ENCODE measurements around the gene ZNF618. TPM values are rescaled to one million over a fixed set of nuclear protein-coding genes. Genes with fewer than 3 reads are reported as not detected.

ZNF618 gene
- total and polyA plus RNA-seq, 2 experiments from 2014 or later = 12.1 to 22.1 TPM

- TF ChIP-seq NANOG (IDR thresholded peaks at IDR 0.05; ENCODE audit: borderline replicate concordance) (no peak), STAT1 (IDR thresholded peaks at IDR 0.05; ENCODE audit: unreplicated experiment) (no peak), POLR2AphosphoS5 (IDR thresholded peaks at IDR 0.05; ENCODE audit: low read depth) (no peak)
- TF ChIP-seq, protein P1, sequence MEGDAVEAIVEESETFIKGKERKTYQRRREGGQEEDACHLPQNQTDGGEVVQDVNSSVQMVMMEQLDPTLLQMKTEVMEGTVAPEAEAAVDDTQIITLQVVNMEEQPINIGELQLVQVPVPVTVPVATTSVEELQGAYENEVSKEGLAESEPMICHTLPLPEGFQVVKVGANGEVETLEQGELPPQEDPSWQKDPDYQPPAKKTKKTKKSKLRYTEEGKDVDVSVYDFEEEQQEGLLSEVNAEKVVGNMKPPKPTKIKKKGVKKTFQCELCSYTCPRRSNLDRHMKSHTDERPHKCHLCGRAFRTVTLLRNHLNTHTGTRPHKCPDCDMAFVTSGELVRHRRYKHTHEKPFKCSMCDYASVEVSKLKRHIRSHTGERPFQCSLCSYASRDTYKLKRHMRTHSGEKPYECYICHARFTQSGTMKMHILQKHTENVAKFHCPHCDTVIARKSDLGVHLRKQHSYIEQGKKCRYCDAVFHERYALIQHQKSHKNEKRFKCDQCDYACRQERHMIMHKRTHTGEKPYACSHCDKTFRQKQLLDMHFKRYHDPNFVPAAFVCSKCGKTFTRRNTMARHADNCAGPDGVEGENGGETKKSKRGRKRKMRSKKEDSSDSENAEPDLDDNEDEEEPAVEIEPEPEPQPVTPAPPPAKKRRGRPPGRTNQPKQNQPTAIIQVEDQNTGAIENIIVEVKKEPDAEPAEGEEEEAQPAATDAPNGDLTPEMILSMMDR (conservative IDR thresholded peaks at IDR 0.05; ENCODE audit: low read depth in 2 of 2) = no peak
- Histone ChIP-seq H3K4me1 (ENCODE audit: insufficient read depth) (peaks cover 24% of the 10 kb centered on the region), H3K36me3 (ENCODE audit: insufficient read depth) (no peaks in the 10 kb centered on the region), H3K9me2 (ENCODE audit: insufficient read depth) (no peaks in the 10 kb centered on the region; the same call in 1 of the 2 replicates), H3K27me3 (ENCODE audit: insufficient read depth) (no peaks in the 10 kb centered on the region), H3K4me2 (no peak overlapping the region), H3K4me3 (no peak overlapping the region), H2AFZ (no peak overlapping the region), H4K20me1 (replicated peaks; ENCODE audit: insufficient read depth) (no peaks in the 10 kb centered on the region; the same call in 1 of the 2 replicates), H3K79me2 (replicated peaks; ENCODE audit: insufficient read depth) (peaks cover 48% of the 10 kb centered on the region), H3K27ac (ENCODE audit: low read depth) (no peak overlapping the region), H3F3A (replicated peaks; ENCODE audit: low read depth) (no peaks in the 10 kb centered on the region)
- H3K27me3 Mint-ChIP-seq (ENCODE audit: insufficient read depth, low read depth, poor library complexity) = no peaks in the 10 kb centered on the region
- no peaks in the 10 kb centered on the region for H3K9me3 Mint-ChIP-seq
- no peak overlapping the region for H3K4me3 Mint-ChIP-seq
- H3K4me1 Mint-ChIP-seq = peaks cover 34% of the 10 kb centered on the region
- H3K36me3 Mint-ChIP-seq (ENCODE audit: low read depth) = no peaks in the 10 kb centered on the region; the same call in 2 of the 3 replicates
- DNase-seq (ENCODE audit: low spot score) (no peak), ATAC-seq (peak; percentile 26; the same call in 1 of the 3 replicates)
- H3K27ac Mint-ChIP-seq = no peak overlapping the region
These were observed 67.3 kb downstream of the ZNF618 start for GRCh38 chr9:113943112-113944009.

DNA sequence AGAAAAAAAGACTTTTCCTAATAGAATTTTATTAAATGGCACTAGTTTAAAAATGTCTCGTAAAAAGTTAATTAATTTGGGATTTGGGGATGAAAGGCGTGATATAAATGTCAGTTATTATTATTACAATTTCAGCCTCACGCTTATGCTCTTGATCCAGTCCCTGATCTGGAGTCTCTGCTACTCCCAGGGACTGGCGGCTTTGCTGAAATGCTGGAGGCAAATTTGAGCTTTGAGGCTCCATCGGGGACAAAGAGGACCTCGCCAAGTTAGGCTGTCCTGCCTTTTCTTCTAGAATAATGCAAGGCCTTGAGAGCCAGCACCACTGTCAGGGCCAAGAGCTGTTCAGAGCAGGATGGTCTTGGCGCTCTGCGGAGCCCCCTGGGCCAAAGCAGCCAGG lies 69.7 kb downstream of the ZNF618 start:
- Histone ChIP-seq H2AFZ (no peak overlapping the region), H3K79me2 (replicated peaks; ENCODE audit: insufficient read depth) (peaks cover 31% of the 10 kb centered on the region), H3K4me1 (ENCODE audit: insufficient read depth) (peaks cover 22% of the 10 kb centered on the region), H3K4me2 (no peak overlapping the region), H4K20me1 (replicated peaks; ENCODE audit: insufficient read depth) (no peaks in the 10 kb centered on the region; the same call in 1 of the 2 replicates), H3K27ac (ENCODE audit: low read depth) (no peak overlapping the region), H3K36me3 (ENCODE audit: insufficient read depth) (no peaks in the 10 kb centered on the region), H3K27me3 (ENCODE audit: insufficient read depth) (no peaks in the 10 kb centered on the region), H3K9me2 (ENCODE audit: insufficient read depth) (no peaks in the 10 kb centered on the region; the same call in 1 of the 2 replicates), H3K4me3 (no peak overlapping the region), H3F3A (replicated peaks; ENCODE audit: low read depth) (no peaks in the 10 kb centered on the region)
- Mint-ChIP-seq H3K4me1 (peaks cover 31% of the 10 kb centered on the region), H3K4me3 (no peak overlapping the region), H3K27me3 (ENCODE audit: insufficient read depth, low read depth, poor library complexity) (no peaks in the 10 kb centered on the region), H3K36me3 (ENCODE audit: low read depth) (no peaks in the 10 kb centered on the region; the same call in 2 of the 3 replicates), H3K27ac (no peak overlapping the region), H3K9me3 (0 out of 3 replicates have a peak, but pooled peaks cover 2% of the 10 kb centered on the region)
- no peak for ATAC-seq
- no peak for DNase-seq (ENCODE audit: low spot score)
- TF ChIP-seq JUNB (IDR thresholded peaks at IDR 0.05; ENCODE audit: unreplicated experiment) (no peak), STAT1 (IDR thresholded peaks at IDR 0.05; ENCODE audit: unreplicated experiment) (no peak), EZH2 (IDR thresholded peaks at IDR 0.05; ENCODE audit: low read depth, unreplicated experiment) (no peak), ZNF462 (CRISPR knock-in tag; IDR thresholded peaks at IDR 0.05) (no peak), ZNF331 (CRISPR knock-in tag; IDR thresholded peaks at IDR 0.05; ENCODE audit: low read depth) (no peak), ZNF114 (CRISPR knock-in tag; IDR thresholded peaks at IDR 0.05) (no peak)
